SK-MEL-5 (cell line): ENCODE measurements around the gene OPALIN. TPM values are rescaled to one million over a fixed set of nuclear protein-coding genes. Genes with fewer than 3 reads are reported as not detected.

Experiments
- DNase-seq: peaks from one replicate; pipeline ENCODE4 v3.0.0-alpha.2; 2016; ENCODE audit warnings: low read depth, low spot score
- in situ Hi-C: cut with HindIII; loops from 2 replicates; pipeline ENCODE4 v1.10.0; 2016; ENCODE audit warnings: low sequenced_read_pairs, high pct_unique_total_duplicates, low pct_unique_long_range_greater_than_20kb
- total RNA-seq: library from RNA; depleted of rRNA; stranded (reverse); fragments of >200 nt; shearing (Covaris generic); gene quantifications from 2 replicates; pipeline ENCODE4 v1.2.3, GENCODE V29; 2014

OPALIN gene
- total RNA-seq, 1 experiment from 2014 or later = not detected

DNA sequence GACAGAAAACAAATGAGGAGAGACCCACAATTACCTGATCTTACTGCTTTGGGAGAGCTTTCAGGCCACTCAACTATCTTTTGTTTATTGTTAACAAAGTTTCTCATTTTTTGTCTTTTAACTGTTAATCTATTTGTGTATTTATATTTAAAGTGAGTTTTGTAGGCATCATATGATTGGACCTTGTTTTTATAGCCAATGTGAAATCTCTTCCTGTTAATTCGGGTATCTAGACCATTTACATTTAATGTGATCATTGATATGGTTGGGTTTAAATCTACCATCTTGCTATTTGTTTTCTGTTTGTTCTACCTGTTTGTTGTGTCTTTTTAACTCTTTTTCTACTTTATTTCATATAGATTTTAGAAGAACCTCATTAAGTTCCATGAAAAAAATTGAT is 12.5 kb downstream of the OPALIN start:
- in situ Hi-C loops = no loop called here
- DNase-seq = no peak

DNA sequence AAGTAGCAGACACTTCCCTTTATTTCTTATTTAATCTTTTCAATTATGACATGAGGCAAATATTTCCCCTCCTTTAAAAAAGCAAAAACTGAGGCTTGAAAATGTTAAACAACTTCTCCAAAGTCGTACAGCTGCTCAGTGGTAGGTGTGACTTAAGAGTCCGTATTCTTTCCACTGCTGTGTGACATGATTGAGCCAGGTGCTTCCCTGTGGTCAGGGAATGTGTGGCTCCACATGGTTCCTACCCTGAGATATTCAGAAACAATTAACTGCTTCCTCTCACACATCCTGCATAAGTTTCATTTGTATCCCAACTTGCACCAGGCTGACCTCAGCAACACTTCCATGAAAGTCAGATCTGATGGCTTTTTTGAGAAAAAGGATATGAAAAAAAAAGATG is 13.6 kb downstream of the OPALIN start:
- DNase-seq = no peak
- in situ Hi-C loops = no loop called here

GRCh38 chr10:96344178-96344577 is 14.6 kb downstream of the OPALIN start:
- no peak for DNase-seq
- in situ Hi-C loops = no loop called here

- in situ Hi-C loops = no loop called here
- no peak for DNase-seq
These were observed 16.4 kb downstream of the OPALIN start for GRCh38 chr10:96342402-96342801.

- no peak for DNase-seq
- in situ Hi-C loops = no loop called here
These were observed 17.3 kb downstream of the OPALIN start for GRCh38 chr10:96341219-96342182.

- peak; percentile 76 for DNase-seq
- in situ Hi-C loops = no loop called here
These were observed 18.6 kb downstream of the OPALIN start for GRCh38 chr10:96339956-96340904.

- in situ Hi-C loops = no loop called here
These were observed 19.4 kb downstream of the OPALIN start for GRCh38 chr10:96339383-96339782.

DNA sequence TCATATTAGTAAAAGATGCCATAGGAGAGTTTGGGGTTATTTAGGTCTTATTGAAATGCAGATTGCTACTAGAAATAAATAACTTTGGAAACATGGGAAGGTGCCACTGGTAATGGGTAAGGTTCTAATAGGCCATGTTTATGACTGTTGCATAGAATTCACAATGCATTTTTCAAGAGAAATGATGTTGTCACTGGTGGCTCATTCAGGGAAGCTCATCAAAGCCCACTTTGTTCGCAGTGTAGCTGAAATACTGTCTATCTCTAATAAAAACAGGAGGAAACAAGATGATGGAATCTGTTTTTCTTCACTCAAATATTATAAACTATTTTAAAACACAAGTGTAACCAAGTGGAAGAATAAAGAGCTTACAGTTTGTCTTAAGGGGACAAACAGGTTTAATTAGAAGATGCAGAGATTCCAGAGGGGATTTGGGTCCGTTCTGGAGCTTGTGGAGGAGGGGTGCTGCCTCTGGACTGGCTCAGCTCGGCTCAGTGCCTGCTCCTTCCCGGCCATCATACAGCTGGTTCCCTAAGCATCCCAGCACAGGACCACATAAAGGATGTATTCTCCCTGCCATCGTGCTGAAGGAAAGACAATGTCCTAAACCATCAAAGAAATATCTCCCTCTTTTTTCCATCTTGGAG is 20.4 kb downstream of the OPALIN start:
- in situ Hi-C loops = no loop called here
- peak; percentile 2 for DNase-seq

More at GRCh38 chr10:96339383-96339782, 19.4 kb downstream of the OPALIN start:
- no peak for DNase-seq

DNA sequence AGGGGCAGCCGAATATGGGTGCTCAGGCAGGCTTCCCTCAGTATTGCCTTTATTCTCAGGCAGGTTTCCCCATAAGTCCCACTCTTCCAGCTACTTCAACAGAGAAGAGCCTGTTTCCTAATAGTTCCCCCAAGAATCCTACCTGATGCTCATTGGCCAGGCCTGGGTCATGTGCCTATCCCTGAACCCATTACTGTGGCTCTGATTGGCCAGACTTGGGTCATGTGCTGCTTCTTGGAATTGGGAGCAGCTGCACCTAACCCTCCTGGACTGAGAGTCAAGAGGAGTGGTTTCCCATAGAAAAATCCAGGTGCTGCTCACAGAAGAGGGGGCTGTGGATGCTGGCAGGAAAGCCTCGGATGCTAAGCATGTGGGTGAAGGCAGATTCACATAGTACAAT is 21.7 kb downstream of the OPALIN start:
- in situ Hi-C loops = no loop called here
- no peak for DNase-seq

GRCh38 chr10:96334616-96335526 is 23.9 kb downstream of the OPALIN start:
- DNase-seq = peak; percentile 52
- in situ Hi-C loops = no loop called here

- in situ Hi-C loops = no loop called here
- no peak for DNase-seq
These were observed 25.7 kb downstream of the OPALIN start for GRCh38 chr10:96333101-96333500.

DNA sequence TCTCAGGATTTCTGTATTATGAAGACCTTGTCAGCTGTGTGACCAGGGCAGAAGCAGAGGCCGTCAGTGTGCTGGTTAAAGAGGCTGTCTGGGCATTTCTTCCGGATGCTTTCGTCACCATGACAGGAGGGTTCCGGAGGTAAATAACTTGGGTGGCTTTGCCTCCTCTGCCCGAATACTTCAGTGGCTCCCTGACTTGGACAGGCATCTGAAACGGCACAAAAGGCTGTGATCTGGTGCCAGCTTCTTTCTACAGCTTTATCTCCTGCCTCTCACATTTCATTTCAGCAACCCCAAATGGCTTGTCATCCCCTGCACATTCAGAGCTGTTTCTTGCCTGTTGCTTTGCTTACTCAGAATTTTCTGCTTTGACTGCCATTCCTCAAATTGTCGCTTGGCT is 31.3 kb downstream of the OPALIN start:
- in situ Hi-C loops = no loop called here
- DNase-seq = no peak

- in situ Hi-C loops = no loop called here
- DNase-seq = no peak
These were observed 33.0 kb downstream of the OPALIN start for GRCh38 chr10:96325719-96326373.

GRCh38 chr10:96324447-96324846 is 34.4 kb downstream of the OPALIN start:
- DNase-seq = no peak
- in situ Hi-C loops = no loop called here

GRCh38 chr10:96322275-96322674 is 36.5 kb downstream of the OPALIN start:
- in situ Hi-C loops = no loop called here
- DNase-seq = no peak

DNA sequence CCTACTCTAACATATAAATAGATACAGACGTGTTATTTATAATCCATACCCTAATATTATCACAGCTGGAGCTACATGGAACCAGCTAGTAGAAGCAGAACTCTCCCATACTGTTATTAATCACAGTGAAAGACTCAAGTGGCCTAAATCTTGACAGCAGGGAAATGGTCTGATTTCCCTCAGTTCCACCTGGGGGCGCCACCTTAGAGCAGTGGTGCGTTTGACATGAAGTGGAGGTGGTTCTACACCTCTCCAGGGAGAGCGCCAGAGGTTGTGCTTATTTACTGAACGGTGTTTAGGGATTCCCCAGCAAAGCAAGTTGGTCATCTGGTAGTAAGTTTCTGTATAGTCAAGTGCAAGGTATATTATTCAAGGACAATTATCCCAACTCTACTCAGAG is 37.0 kb downstream of the OPALIN start:
- DNase-seq = no peak
- in situ Hi-C loops = no loop called here
